HepG2 (cell line): Measurements from ENCODE around the gene NRL. TPM values are rescaled to one million over a fixed set of nuclear protein-coding genes. Genes with fewer than 3 reads are reported as not detected.
A peak's percentile ranks its signal among the peaks of the same experiment; 100 is the strongest.

Experiments
- AGO2 ChIP-seq: fragments of 200-400 bp; formaldehyde crosslinking; optimal IDR thresholded peaks from 2 replicates; pipeline ENCODE3; 2017; ENCODE audit warnings: mild to moderate bottlenecking, low read depth, low read length, moderate library complexity
- ATM ChIP-seq: fragments of 450-650 bp; IDR thresholded peaks from 2 replicates; pipeline ENCODE4 v1.7.1; 2017; ENCODE audit warnings: mild to moderate bottlenecking, borderline replicate concordance
- ETV5 ChIP-seq: IDR thresholded peaks from 2 replicates; pipeline ENCODE4 v1.6.1; 2018; ENCODE audit warnings: missing biosample characterization, missing genetic modification reagents, inconsistent platforms, borderline replicate concordance
- MXI1 ChIP-seq: IDR thresholded peaks from 3 replicates; pipeline ENCODE4 v1.6.1; 2012; ENCODE audit warnings: low read depth, low read length, inconsistent platforms, borderline replicate concordance
- SALL1 ChIP-seq: sonication (generic); formaldehyde crosslinking; IDR thresholded peaks from 2 replicates; pipeline ENCODE4 v1.8.0; 2022; ENCODE audit warnings: mild to moderate bottlenecking, missing genetic modification reagents
- STAT5B ChIP-seq: sonication (generic); formaldehyde crosslinking; IDR thresholded peaks from 2 replicates; pipeline ENCODE4 v1.4.0; 2020; ENCODE audit warnings: missing genetic modification reagents
- ZNF263 ChIP-seq: sonication (generic); formaldehyde crosslinking; IDR thresholded peaks from 2 replicates; pipeline ENCODE4 v1.4.0; 2020; ENCODE audit warnings: missing genetic modification reagents
- ZNF317 ChIP-seq: sonication (generic); formaldehyde crosslinking; IDR thresholded peaks from 2 replicates; pipeline ENCODE4 v1.5.0; 2020; ENCODE audit warnings: mild to moderate bottlenecking, missing genetic modification reagents
- ZNF501 ChIP-seq: sonication (generic); formaldehyde crosslinking; IDR thresholded peaks from 2 replicates; pipeline ENCODE4 v1.5.1; 2020; ENCODE audit warnings: mild to moderate bottlenecking, moderate library complexity, missing genetic modification reagents
- ZNF615 ChIP-seq: sonication (generic); formaldehyde crosslinking; IDR thresholded peaks from 2 replicates; pipeline ENCODE4 v1.5.0; 2020; ENCODE audit warnings: mild to moderate bottlenecking, missing genetic modification reagents, borderline replicate concordance
- polyA plus RNA-seq, 8 experiments: library from polyadenylated mRNA; depleted of rRNA in 3 of 8; stranded (reverse) in 7 of 8; unstranded in 1 of 8; fragments of >200 nt; fragmentation: Illumina TruSeq in 4 of 8; extraction: Trizol in 4 of 8; gene quantifications; 2 replicates each; pipeline versions ENCODE4 v1.2.1 to v1.2.3, GENCODE V29; 2011 to 2016; ENCODE audit warnings: low read depth in 4 of 8, missing spikeins in 1 of 8, mixed read lengths in 1 of 8; ENCODE audit not compliant: insufficient read depth in 1 of 8
- total RNA-seq, 5 experiments: library from RNA; depleted of rRNA; stranded (reverse); fragments of >200 nt; fragmentation: Illumina TruSeq; extraction: Trizol; gene quantifications; 2 replicates each; pipeline ENCODE4 v1.2.3, GENCODE V29; 2016; ENCODE audit warnings: low read depth in 1 of 5
- TF ChIP-seq, protein P1 (sequence below): sonication (generic); formaldehyde crosslinking; IDR thresholded peaks from 2 replicates; pipeline ENCODE4 v1.5.0; 2020; ENCODE audit warnings: mild to moderate bottlenecking, missing genetic modification reagents
- TF ChIP-seq, protein P2 (sequence below): IDR thresholded peaks from 2 replicates; pipeline ENCODE4 v1.6.1; 2016; ENCODE audit warnings: missing genetic modification reagents, missing compliant biosample characterization
- TF ChIP-seq, protein P3 (sequence below): sonication (generic); formaldehyde crosslinking; IDR thresholded peaks from 2 replicates; pipeline ENCODE4 v1.4.0; 2020; ENCODE audit warnings: mild to moderate bottlenecking, missing genetic modification reagents
- TF ChIP-seq, protein P4 (sequence below): sonication (generic); formaldehyde crosslinking; IDR thresholded peaks from 2 replicates; pipeline ENCODE4 v1.4.0; 2020; ENCODE audit warnings: mild to moderate bottlenecking, low read depth, missing genetic modification reagents
- TF ChIP-seq, protein P5 (sequence below): sonication (generic); formaldehyde crosslinking; IDR thresholded peaks from 2 replicates; pipeline ENCODE4 v1.4.0; 2020; ENCODE audit warnings: mild to moderate bottlenecking, missing genetic modification reagents, borderline replicate concordance
- TF ChIP-seq, protein P6 (sequence below), 2 experiments: sonication (generic) in 1 of 2; formaldehyde crosslinking in 1 of 2; IDR thresholded peaks; 2 replicates each; pipeline versions ENCODE4 v1.4.0 to v1.6.1; 2018 to 2020; ENCODE audit warnings: missing genetic modification reagents in 2 of 2, borderline replicate concordance in 1 of 2, low read depth in 1 of 2, mild to moderate bottlenecking in 1 of 2, missing biosample characterization in 1 of 2

Gene NRL
- total and polyA plus RNA-seq, 2 of the 13 experiments (the other 11 are each of a cell fraction or from before 2014, with no cell fraction given) = 2.5 to 4.7 TPM

DNA sequence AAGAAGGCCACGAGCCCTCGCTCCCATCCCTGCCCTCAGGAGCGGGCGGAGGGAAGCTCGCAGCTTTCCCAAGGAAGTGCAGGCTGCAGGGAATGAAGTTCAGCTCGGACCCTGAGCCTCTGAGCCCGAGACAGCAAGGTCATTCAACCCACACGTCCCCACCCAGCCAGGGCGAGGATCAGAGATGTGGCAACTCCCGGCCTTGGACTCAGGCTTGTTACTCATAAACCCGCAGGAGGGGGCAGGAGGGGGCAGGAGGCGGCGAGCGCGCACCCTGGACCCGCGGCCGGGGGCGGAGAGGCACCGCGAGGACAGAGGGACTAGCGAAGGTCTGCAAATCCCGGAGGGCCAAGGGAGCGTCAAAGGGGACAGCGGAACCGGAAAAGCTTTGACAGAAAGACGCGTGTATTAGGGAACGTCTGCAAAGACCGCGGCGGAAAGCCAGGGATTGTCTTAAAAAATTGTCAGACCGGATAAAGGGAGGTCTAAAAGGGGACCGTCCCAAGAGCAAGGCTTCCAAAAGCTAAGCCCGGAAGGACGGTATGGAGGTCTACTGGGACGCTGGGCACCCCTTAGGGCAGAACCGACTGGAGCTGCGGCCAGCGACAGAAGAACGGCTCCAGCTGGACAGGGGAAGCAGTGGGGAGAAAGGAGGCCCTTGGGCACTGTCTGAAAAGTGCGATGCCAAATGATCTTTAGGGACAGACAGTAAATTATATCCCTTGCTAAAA is 783 bp downstream of the NRL start (continued):
- TF ChIP-seq ETV5 (CRISPR knock-in tag) (peak; percentile 97), STAT5B (peak; percentile 60; the same call in 1 of the 2 replicates), ATM (no peak), ZNF317 (CRISPR knock-in tag) (peak; percentile 82; the same call in 1 of the 2 replicates), ZNF615 (CRISPR knock-in tag) (peak; percentile 98), AGO2 (peak; percentile 91), MXI1 (peak; percentile 93; the same call in 2 of the 3 replicates), ZNF501 (CRISPR knock-in tag) (peak; percentile 98), ZNF263 (CRISPR knock-in tag) (peak; percentile 80; the same call in 1 of the 2 replicates), SALL1 (CRISPR knock-in tag) (peak; percentile 100)
- TF ChIP-seq, protein P1, sequence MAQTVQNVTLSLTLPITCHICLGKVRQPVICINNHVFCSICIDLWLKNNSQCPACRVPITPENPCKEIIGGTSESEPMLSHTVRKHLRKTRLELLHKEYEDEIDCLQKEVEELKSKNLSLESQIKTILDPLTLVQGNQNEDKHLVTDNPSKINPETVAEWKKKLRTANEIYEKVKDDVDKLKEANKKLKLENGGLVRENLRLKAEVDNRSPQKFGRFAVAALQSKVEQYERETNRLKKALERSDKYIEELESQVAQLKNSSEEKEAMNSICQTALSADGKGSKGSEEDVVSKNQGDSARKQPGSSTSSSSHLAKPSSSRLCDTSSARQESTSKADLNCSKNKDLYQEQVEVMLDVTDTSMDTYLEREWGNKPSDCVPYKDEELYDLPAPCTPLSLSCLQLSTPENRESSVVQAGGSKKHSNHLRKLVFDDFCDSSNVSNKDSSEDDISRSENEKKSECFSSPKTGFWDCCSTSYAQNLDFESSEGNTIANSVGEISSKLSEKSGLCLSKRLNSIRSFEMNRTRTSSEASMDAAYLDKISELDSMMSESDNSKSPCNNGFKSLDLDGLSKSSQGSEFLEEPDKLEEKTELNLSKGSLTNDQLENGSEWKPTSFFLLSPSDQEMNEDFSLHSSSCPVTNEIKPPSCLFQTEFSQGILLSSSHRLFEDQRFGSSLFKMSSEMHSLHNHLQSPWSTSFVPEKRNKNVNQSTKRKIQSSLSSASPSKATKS = no peak; the same call in 1 of the 2 replicates
- TF ChIP-seq, protein P2, sequence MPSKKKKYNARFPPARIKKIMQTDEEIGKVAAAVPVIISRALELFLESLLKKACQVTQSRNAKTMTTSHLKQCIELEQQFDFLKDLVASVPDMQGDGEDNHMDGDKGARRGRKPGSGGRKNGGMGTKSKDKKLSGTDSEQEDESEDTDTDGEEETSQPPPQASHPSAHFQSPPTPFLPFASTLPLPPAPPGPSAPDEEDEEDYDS = peak; percentile 93
- TF ChIP-seq, protein P3, sequence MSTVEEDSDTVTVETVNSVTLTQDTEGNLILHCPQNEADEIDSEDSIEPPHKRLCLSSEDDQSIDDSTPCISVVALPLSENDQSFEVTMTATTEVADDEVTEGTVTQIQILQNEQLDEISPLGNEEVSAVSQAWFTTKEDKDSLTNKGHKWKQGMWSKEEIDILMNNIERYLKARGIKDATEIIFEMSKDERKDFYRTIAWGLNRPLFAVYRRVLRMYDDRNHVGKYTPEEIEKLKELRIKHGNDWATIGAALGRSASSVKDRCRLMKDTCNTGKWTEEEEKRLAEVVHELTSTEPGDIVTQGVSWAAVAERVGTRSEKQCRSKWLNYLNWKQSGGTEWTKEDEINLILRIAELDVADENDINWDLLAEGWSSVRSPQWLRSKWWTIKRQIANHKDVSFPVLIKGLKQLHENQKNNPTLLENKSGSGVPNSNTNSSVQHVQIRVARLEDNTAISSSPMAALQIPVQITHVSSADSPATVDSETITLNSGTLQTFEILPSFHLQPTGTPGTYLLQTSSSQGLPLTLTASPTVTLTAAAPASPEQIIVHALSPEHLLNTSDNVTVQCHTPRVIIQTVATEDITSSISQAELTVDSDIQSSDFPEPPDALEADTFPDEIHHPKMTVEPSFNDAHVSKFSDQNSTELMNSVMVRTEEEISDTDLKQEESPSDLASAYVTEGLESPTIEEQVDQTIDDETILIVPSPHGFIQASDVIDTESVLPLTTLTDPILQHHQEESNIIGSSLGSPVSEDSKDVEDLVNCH (CRISPR knock-in tag) = peak; percentile 10; the same call in 1 of the 2 replicates
- TF ChIP-seq, protein P4, sequence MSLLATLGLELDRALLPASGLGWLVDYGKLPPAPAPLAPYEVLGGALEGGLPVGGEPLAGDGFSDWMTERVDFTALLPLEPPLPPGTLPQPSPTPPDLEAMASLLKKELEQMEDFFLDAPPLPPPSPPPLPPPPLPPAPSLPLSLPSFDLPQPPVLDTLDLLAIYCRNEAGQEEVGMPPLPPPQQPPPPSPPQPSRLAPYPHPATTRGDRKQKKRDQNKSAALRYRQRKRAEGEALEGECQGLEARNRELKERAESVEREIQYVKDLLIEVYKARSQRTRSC (CRISPR knock-in tag) = no peak; the same call in 1 of the 2 replicates
- TF ChIP-seq, protein P5, sequence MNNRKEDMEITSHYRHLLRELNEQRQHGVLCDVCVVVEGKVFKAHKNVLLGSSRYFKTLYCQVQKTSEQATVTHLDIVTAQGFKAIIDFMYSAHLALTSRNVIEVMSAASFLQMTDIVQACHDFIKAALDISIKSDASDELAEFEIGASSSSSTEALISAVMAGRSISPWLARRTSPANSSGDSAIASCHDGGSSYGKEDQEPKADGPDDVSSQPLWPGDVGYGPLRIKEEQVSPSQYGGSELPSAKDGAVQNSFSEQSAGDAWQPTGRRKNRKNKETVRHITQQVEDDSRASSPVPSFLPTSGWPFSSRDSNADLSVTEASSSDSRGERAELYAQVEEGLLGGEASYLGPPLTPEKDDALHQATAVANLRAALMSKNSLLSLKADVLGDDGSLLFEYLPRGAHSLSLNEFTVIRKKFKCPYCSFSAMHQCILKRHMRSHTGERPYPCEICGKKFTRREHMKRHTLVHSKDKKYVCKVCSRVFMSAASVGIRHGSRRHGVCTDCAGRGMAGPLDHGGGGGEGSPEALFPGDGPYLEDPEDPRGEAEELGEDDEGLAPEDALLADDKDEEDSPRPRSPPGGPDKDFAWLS = peak; percentile 94
- TF ChIP-seq, protein P6, sequence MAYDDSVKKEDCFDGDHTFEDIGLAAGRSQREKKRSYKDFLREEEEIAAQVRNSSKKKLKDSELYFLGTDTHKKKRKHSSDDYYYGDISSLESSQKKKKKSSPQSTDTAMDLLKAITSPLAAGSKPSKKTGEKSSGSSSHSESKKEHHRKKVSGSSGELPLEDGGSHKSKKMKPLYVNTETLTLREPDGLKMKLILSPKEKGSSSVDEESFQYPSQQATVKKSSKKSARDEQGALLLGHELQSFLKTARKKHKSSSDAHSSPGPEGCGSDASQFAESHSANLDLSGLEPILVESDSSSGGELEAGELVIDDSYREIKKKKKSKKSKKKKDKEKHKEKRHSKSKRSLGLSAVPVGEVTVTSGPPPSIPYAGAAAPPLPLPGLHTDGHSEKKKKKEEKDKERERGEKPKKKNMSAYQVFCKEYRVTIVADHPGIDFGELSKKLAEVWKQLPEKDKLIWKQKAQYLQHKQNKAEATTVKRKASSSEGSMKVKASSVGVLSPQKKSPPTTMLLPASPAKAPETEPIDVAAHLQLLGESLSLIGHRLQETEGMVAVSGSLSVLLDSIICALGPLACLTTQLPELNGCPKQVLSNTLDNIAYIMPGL (CRISPR knock-in tag; IDR thresholded peaks at IDR 0.05; ENCODE audit: borderline replicate concordance in 1 of 2, low read depth in 1 of 2) = peak; percentile 97
